Activated CD4-positive, alpha-beta T cell treated with anti-CD3 and anti-CD28 coated beads, Interleukin-2, amount 10 ng/mL, durations not matched to agents 7 days and 5 days (primary cell): ENCODE measurements around the gene CDH4. TPM values are rescaled to one million over a fixed set of nuclear protein-coding genes. Genes with fewer than 3 reads are reported as not detected.

Experiments
- CTCF ChIA-PET: fragments of 350-600 bp; sonication (Branson Sonifier 250); formaldehyde crosslinking; loops from one replicate; lab custom pipeline; 2021; ENCODE audit warnings: antibody characterized with exemption; lab: Charles Lee
- POLR2A ChIA-PET: fragments of 350-600 bp; sonication (Branson Sonifier 250); formaldehyde crosslinking; loops from one replicate; lab custom pipeline; 2021; ENCODE audit warnings: antibody characterized with exemption; lab: Charles Lee
- DNase-seq: peaks from one replicate; pipeline ENCODE4 v3.0.0-alpha.2; 2020
- H3K27ac Mint-ChIP-seq: one replicate; pipeline ENCODE4 v1.8.0; 2021; ENCODE audit warnings: mild to moderate bottlenecking, moderate library complexity, mixed read lengths
- H3K27me3 Mint-ChIP-seq: one replicate; pipeline ENCODE4 v1.8.0; 2021; ENCODE audit warnings: mixed read lengths
- H3K36me3 Mint-ChIP-seq: one replicate; pipeline ENCODE4 v1.8.0; 2021; ENCODE audit warnings: low read depth, mixed read lengths
- H3K4me1 Mint-ChIP-seq: one replicate; pipeline ENCODE4 v1.8.0; 2021; ENCODE audit warnings: mixed read lengths
- H3K4me3 Mint-ChIP-seq: one replicate; pipeline ENCODE4 v1.8.0; 2021; ENCODE audit warnings: mild to moderate bottlenecking, moderate library complexity, mixed read lengths
- H3K9me3 Mint-ChIP-seq: one replicate; pipeline ENCODE4 v1.8.0; 2021; ENCODE audit warnings: mixed read lengths
- total RNA-seq, 2 experiments: library from RNA; stranded (reverse); gene quantifications; one replicate each; pipeline ENCODE4 v1.2.3, GENCODE V29; 2021

Gene CDH4
- total RNA-seq, 2 experiments from 2014 or later = not detected

GRCh38 chr20:61274326-61274725 lies 22.3 kb downstream of the CDH4 start:
- CTCF ChIA-PET = no interaction called here
- H3K4me3 Mint-ChIP-seq = no peak overlapping the region
- no peaks in the 10 kb centered on the region for H3K36me3 Mint-ChIP-seq
- peaks cover 7% of the 10 kb centered on the region for H3K9me3 Mint-ChIP-seq
- no peak overlapping the region for H3K27ac Mint-ChIP-seq
- H3K27me3 Mint-ChIP-seq = no peaks in the 10 kb centered on the region
- DNase-seq = no peak
- no peaks in the 10 kb centered on the region for H3K4me1 Mint-ChIP-seq
- POLR2A ChIA-PET = no interaction called here

- CTCF ChIA-PET = no interaction called here
- no peaks in the 10 kb centered on the region for H3K4me1 Mint-ChIP-seq
- peaks cover 14% of the 10 kb centered on the region for H3K9me3 Mint-ChIP-seq
- POLR2A ChIA-PET = no interaction called here
- no peaks in the 10 kb centered on the region for H3K27me3 Mint-ChIP-seq
- no peak overlapping the region for H3K4me3 Mint-ChIP-seq
- peaks cover 4% of the 10 kb centered on the region for H3K36me3 Mint-ChIP-seq
- H3K27ac Mint-ChIP-seq = no peak overlapping the region
- DNase-seq = no peak
Observed at GRCh38 chr20:61278296-61278695, 26.2 kb downstream of the CDH4 start.

- no peaks in the 10 kb centered on the region for H3K4me1 Mint-ChIP-seq
- ChIA-PET CTCF (no interaction called here), POLR2A (no interaction called here)
- no peak for DNase-seq
- H3K27me3 Mint-ChIP-seq = no peaks in the 10 kb centered on the region
- H3K27ac Mint-ChIP-seq = no peak overlapping the region
- no peak overlapping the region for H3K4me3 Mint-ChIP-seq
- peaks cover 4% of the 10 kb centered on the region for H3K36me3 Mint-ChIP-seq
- H3K9me3 Mint-ChIP-seq = peaks cover 16% of the 10 kb centered on the region
Observed at GRCh38 chr20:61279621-61280150, 27.6 kb downstream of the CDH4 start.

- H3K36me3 Mint-ChIP-seq = peaks cover 4% of the 10 kb centered on the region
- H3K9me3 Mint-ChIP-seq = peaks cover 16% of the 10 kb centered on the region
- H3K4me3 Mint-ChIP-seq = no peak overlapping the region
- ChIA-PET POLR2A (no interaction called here), CTCF (no interaction called here)
- no peaks in the 10 kb centered on the region for H3K4me1 Mint-ChIP-seq
- no peaks in the 10 kb centered on the region for H3K27me3 Mint-ChIP-seq
- no peak for DNase-seq
- H3K27ac Mint-ChIP-seq = no peak overlapping the region
Observed at GRCh38 chr20:61280217-61280980, 28.3 kb downstream of the CDH4 start.

- Mint-ChIP-seq H3K9me3 (peaks cover 12% of the 10 kb centered on the region), H3K27me3 (no peaks in the 10 kb centered on the region), H3K27ac (no peak overlapping the region), H3K4me1 (no peaks in the 10 kb centered on the region), H3K36me3 (peaks cover 4% of the 10 kb centered on the region), H3K4me3 (no peak overlapping the region)
- CTCF ChIA-PET = no interaction called here
- POLR2A ChIA-PET = no interaction called here
- DNase-seq = no peak
Observed at GRCh38 chr20:61281286-61281795, 29.3 kb downstream of the CDH4 start.

GRCh38 chr20:61284752-61285151 lies 32.7 kb downstream of the CDH4 start:
- Mint-ChIP-seq H3K36me3 (peaks cover 4% of the 10 kb centered on the region), H3K4me3 (no peak overlapping the region), H3K27ac (no peak overlapping the region), H3K9me3 (peaks cover 12% of the 10 kb centered on the region), H3K4me1 (no peaks in the 10 kb centered on the region), H3K27me3 (no peaks in the 10 kb centered on the region)
- ChIA-PET CTCF (no interaction called here), POLR2A (no interaction called here)
- no peak for DNase-seq

GRCh38 chr20:61285152-61285645 lies 33.1 kb downstream of the CDH4 start:
- Mint-ChIP-seq H3K9me3 (peaks cover 12% of the 10 kb centered on the region), H3K27ac (no peak overlapping the region), H3K4me1 (no peaks in the 10 kb centered on the region), H3K36me3 (peaks cover 4% of the 10 kb centered on the region), H3K4me3 (no peak overlapping the region), H3K27me3 (no peaks in the 10 kb centered on the region)
- ChIA-PET CTCF (no interaction called here), POLR2A (no interaction called here)
- no peak for DNase-seq

GRCh38 chr20:61285691-61286090 lies 33.6 kb downstream of the CDH4 start:
- DNase-seq = no peak
- no peaks in the 10 kb centered on the region for H3K27me3 Mint-ChIP-seq
- H3K4me1 Mint-ChIP-seq = no peaks in the 10 kb centered on the region
- peaks cover 12% of the 10 kb centered on the region for H3K9me3 Mint-ChIP-seq
- ChIA-PET CTCF (no interaction called here), POLR2A (no interaction called here)
- no peak overlapping the region for H3K27ac Mint-ChIP-seq
- H3K4me3 Mint-ChIP-seq = no peak overlapping the region
- peaks cover 4% of the 10 kb centered on the region for H3K36me3 Mint-ChIP-seq

GRCh38 chr20:61287583-61288275 lies 35.7 kb downstream of the CDH4 start:
- no peaks in the 10 kb centered on the region for H3K36me3 Mint-ChIP-seq
- POLR2A ChIA-PET = no interaction called here
- no peak overlapping the region for H3K27ac Mint-ChIP-seq
- no peaks in the 10 kb centered on the region for H3K4me1 Mint-ChIP-seq
- CTCF ChIA-PET = no interaction called here
- no peak for DNase-seq
- H3K9me3 Mint-ChIP-seq = peaks cover 10% of the 10 kb centered on the region
- no peak overlapping the region for H3K4me3 Mint-ChIP-seq
- H3K27me3 Mint-ChIP-seq = no peaks in the 10 kb centered on the region

GRCh38 chr20:61288331-61288784 lies 36.3 kb downstream of the CDH4 start:
- no peak for DNase-seq
- Mint-ChIP-seq H3K36me3 (no peaks in the 10 kb centered on the region), H3K27ac (no peak overlapping the region), H3K27me3 (no peaks in the 10 kb centered on the region), H3K4me3 (no peak overlapping the region), H3K4me1 (no peaks in the 10 kb centered on the region), H3K9me3 (peaks cover 10% of the 10 kb centered on the region)
- CTCF ChIA-PET = no interaction called here
- POLR2A ChIA-PET = no interaction called here

- no peak for DNase-seq
- Mint-ChIP-seq H3K36me3 (no peaks in the 10 kb centered on the region), H3K9me3 (peaks cover 8% of the 10 kb centered on the region), H3K4me1 (no peaks in the 10 kb centered on the region), H3K4me3 (no peak overlapping the region), H3K27ac (no peak overlapping the region), H3K27me3 (no peaks in the 10 kb centered on the region)
- POLR2A ChIA-PET = no interaction called here
- CTCF ChIA-PET = no interaction called here
Observed at GRCh38 chr20:61289166-61289565, 37.1 kb downstream of the CDH4 start.

- ChIA-PET CTCF (no interaction called here), POLR2A (no interaction called here)
- no peaks in the 10 kb centered on the region for H3K36me3 Mint-ChIP-seq
- DNase-seq = no peak
- no peak overlapping the region for H3K4me3 Mint-ChIP-seq
- no peak overlapping the region for H3K27ac Mint-ChIP-seq
- no peaks in the 10 kb centered on the region for H3K4me1 Mint-ChIP-seq
- peaks cover 4% of the 10 kb centered on the region for H3K9me3 Mint-ChIP-seq
- no peaks in the 10 kb centered on the region for H3K27me3 Mint-ChIP-seq
Observed at GRCh38 chr20:61290721-61291120, 38.7 kb downstream of the CDH4 start.

- Mint-ChIP-seq H3K27ac (no peak overlapping the region), H3K4me3 (no peak overlapping the region), H3K36me3 (no peaks in the 10 kb centered on the region), H3K9me3 (peaks cover 4% of the 10 kb centered on the region), H3K27me3 (no peaks in the 10 kb centered on the region), H3K4me1 (no peaks in the 10 kb centered on the region)
- DNase-seq = no peak
- CTCF ChIA-PET = no interaction called here
- POLR2A ChIA-PET = no interaction called here
Observed at GRCh38 chr20:61291166-61291829, 39.2 kb downstream of the CDH4 start.
